HUDEP-2 (cell line): ENCODE results near the gene CST4.
"Not testable (repeated sequence)": the region's sequence is repeated elsewhere in the genome, so short reads cannot be mapped to it uniquely, and the experiment has no call there.

Experiments
- DNase-seq, 76 experiments: peaks; one replicate each; lab custom pipeline; 2025; ENCODE audit not compliant: unreplicated experiment in 76 of 76; lab: John Stamatoyannopoulos, UW

CST4 gene

GRCh38 chr20:23688684-23689398 lies at the start of gene CST4:
Gene CST4 (minus strand): TSS chr20:23689038. CDS start chr20:23688969, 69 bp downstream.
- not testable (repeated sequence) for DNase-seq

DNA sequence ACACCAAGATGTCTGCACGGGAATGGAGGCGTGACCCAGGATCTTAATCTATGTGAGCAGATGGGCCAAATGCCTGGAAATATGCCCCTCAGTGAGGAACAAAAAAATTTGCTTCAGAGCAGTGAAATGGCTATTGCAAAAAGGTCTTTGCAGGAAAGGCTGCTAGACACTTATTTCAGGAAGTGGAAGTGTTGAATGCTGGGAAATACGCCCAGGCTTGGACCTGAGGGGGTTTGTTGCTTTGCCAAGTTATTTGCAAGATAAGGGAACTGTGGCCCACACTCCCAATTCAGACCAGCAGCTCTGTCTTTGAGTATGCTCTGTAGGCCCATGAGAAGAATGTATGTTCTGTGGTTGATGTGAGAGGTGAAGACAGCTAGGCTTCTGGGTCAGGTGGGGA lies 46.6 kb upstream of the CST4 start:
- DNase-seq, result not testable (repeated sequence)

GRCh38 chr20:23734949-23735348 lies 46.1 kb upstream of the CST4 start:
- not testable (repeated sequence) for DNase-seq

- DNase-seq, result not testable (repeated sequence)
These were observed 45.6 kb upstream of the CST4 start for GRCh38 chr20:23734440-23734839.

GRCh38 chr20:23727016-23727415 lies 38.2 kb upstream of the CST4 start:
- DNase-seq, result no peak

DNA sequence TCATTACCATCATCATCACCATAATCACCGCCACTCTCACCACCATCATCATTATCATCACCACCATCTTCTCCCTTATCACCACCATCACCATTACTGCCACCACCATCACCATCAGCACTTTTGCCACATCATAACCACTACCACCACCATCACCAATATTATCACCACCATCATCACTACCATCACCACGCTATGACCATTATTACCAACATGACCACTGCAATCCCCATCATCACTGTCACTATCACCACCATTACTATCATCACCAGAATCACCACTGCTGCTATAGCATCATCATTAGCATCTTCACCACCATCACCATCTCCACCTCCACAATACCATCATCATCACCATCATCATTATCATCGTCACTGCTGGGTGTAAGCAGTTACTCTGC lies 36.3 kb upstream of the CST4 start:
- no peak for DNase-seq

DNA sequence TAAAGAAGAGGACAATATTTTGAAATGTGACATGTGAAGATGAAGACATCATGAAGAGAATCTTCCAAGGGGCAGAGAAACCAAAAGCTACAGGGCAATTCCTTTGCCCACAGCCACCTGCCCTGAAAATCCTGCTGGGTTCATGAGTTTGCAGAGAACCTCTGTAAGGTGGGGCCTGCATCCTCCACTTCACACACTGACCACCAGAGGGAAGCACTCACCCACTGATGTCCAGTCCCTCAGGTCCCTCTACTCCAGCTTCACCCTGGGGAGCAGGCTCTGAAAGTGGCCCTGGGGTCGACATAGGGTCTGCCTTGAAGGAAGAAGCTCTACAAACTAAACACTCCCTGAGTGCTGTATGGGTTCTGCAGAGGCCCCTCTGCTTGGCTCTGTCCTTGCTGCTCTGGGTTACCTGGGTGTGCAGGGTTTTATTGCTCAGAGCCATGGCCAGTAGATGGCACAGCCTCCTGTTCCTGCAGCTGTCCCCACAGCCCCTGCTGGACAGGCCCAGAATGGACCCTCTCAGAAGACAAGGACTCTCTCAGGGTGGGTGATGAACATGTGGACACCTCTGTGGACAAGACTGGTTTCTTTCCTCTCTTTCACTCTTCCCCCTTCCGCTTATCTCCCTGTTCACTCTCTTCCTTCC lies 34.9 kb upstream of the CST4 start:
- peak in 38 of 76 experiments; percentile 1 to 46 (median 18) for DNase-seq

DNA sequence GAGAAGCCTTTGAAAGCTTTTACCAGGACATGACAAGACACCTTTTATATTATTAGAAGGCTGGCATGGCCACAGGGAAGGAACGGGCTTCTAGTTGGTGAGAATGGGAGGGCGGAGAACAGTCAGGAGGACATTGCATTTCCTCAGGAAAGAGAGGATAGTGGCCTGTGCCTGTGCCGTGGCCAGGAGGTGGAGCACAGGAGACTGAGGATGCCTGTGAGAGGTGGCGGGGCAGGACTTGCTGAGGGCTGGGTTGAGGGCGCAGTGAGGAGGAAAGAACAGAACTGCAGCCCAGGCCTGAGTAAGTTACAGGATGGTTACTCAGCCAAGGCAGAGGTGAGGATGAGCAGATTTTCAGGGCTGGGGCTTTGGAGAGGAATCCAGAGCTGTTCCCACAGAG lies 34.0 kb upstream of the CST4 start:
- not testable (repeated sequence) for DNase-seq

GRCh38 chr20:23721962-23722361 lies 33.1 kb upstream of the CST4 start:
- DNase-seq, result no peak

DNA sequence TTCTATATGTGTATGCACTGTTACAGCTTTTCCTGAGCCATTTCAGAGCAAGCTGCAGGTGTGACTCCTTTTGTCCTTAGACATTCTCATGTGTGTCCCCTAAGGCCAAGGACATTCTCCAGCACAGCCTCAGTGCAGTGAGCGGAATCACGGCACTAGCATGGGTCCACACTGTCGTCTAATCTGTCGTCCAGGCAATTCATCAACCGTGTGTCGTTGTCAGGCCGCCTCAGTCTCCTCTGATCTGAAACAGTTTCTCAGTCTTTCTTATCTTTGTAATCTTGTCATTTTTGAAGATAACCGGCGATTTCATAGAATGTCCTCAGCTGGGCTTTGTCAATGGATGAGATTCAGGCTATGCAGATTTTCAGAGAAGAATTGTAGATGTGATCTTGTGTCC lies 30.5 kb upstream of the CST4 start:
- DNase-seq, result not testable (repeated sequence)

DNA sequence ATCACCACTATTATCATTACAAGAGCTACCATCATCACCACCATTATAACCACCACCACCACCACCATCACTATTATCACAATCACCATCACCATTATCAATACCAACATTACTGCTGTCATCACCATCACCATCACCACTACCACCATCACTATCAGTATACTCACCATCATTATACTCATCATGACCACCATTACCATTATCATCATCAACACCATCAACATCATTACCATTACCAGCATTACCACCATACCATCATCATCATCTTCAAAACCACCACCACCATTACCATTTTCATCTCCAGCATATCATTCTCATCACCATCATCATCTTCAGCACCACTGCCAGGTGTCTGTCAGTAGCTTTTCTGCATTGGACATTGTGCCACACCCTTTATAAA lies 22.9 kb upstream of the CST4 start:
- not testable (repeated sequence) for DNase-seq

GRCh38 chr20:23710771-23711170 lies 21.9 kb upstream of the CST4 start:
- no peak for DNase-seq

- DNase-seq, result no peak
These were observed 17.1 kb upstream of the CST4 start for GRCh38 chr20:23705895-23706294.

DNA sequence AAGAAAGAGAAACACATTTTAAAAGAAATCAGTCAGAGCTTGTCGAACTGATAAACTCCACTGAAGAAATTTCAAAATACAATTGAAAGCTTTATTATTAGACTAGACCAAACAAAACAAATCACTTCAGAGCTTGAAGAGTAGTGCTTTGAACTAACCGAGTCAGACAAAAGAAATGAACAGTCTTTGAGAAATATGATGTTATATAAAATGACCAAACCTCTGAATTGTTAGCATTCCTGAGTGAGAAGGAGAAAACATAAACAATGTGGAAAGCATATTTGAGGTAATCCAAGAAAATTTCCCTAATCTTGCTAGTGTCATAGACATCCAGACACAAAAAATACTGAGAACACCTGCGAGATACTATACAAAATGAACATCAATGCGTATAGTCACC lies 13.2 kb upstream of the CST4 start:
- no peak for DNase-seq

- no peak for DNase-seq
These were observed 12.1 kb upstream of the CST4 start for GRCh38 chr20:23700931-23701330.

DNA sequence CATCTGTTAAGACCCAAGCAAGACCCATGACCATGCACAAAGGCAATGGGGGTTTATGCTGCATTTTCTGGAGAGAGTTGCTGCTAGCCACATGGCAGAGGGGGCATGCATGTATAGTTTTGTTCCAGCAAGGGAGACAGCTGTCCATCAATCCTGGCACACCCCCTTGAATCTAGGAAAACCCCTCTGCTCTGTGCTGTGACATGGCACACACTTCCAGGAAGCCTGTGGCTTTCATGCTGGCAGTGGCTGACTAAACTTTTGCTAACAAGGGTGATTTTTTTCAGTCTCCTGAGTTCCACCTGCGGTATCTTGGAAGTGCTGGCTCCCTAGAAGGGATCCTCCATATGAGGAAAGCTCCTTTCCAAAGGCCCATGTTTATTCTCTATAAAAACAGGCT lies 9.1 kb upstream of the CST4 start:
- no peak for DNase-seq

GRCh38 chr20:23695068-23695395 lies 6.2 kb upstream of the CST4 start:
- DNase-seq, result not testable (repeated sequence)

- DNase-seq, result not testable (repeated sequence)
These were observed 5.6 kb upstream of the CST4 start for GRCh38 chr20:23694178-23695067.

DNA sequence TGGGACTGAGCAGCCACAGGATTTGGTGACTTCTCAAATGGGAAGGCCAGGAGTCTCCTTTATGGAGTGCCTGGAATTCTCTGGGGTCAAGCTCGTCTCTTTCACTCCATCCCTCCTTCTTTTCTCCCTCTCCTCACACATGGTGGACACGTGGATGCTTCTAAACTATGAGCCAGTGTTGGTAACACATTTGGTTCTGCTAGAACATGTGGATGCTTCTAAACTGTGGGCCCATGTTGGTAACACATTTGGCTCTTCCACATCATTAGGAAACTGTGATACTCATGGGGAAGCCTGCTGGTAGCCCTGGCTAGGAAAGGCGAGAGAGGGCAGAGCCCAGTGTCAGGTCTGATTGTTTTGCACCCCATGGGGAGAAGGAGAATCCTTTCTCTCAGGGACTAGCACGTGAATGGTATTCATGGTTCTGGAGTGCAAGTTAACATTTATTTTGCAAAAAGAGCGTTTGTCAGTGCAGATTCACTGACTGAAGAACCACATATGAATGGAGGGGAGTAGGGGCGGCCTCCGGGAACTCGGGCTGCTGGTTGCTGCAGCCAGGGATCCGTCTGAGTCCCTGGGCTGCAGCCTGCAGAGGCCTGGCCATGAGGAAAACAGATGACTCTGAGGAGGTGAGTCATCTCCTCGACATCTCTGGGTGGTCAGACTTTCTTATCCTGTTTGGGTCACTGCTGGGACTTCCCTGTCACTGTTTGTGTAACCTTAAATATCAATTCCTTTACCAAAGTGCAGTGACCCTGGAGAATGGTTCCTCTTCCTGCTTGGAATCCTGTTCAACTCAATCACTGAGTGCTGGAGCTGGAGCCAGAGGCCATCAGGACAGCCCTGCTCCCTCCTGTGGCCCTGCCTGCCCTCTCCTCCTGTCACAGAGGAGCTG lies 4.1 kb upstream of the CST4 start:
- not testable (repeated sequence) for DNase-seq

DNA sequence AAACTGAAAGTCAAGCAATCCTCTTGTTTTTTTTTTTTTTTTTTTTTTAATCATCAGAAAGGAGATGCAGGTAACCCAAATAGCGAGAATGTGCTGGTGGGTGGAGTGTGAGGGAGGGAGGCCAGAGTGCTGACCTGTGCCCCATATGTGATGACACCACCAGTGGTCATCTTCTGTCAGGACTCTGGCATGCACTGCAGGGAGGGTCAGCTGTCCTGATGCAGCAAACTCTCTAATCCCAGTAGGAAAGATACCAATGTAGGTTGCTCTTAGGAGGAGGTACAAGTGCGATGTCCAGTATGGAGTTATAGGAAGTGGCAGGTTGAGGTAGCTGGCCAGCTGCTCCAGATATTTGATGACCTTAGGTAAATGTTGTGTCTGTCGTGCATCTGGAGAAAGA lies 2.8 kb upstream of the CST4 start:
- DNase-seq, result no peak
